Measurements from ENCODE around the gene CDC14B.
"Not testable (repeated sequence)": the region's sequence is repeated elsewhere in the genome, so short reads cannot be mapped to it uniquely, and the experiment has no call there.

The CDC14B gene

DNA sequence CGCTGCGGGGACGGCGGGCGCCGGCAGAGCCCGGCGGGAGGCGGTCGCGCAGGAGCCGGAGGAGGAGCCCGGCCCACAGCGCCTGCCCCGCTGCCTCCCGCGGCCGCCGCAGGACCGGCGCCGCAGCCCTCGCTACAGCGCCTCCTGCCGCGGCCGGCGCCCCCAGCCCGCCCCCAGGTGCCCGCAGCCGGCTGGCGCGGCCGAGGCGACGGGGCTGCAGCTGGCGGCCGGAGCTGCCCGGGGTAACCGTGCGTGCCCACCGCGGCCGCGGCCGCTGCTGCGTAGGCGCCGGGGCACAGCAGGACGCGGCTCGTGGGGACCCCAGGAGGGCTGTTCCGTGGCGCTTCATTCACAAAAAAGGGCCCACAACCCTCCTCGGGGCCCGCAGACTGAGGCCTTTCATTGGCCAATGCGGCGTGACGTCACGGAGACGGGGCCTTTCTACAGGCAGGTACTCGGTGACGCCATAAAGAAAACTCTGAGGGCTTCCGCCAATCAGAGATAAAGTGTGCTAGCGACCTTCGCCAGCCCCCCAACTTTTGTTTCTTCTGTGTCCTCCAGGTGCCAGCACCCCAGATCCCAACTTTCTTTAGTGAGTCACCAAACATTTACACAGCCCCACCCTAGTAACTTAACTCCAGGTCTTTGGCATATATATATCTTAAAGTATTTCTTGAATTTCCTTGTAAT, at the start of gene CDC14B:
TSS of gene CDC14B (minus strand) at position 353 of the 690 bp plus-strand sequence. CDS start 465 bp downstream, outside the sequence.
- peak; percentile 91 for DNase-seq

DNA sequence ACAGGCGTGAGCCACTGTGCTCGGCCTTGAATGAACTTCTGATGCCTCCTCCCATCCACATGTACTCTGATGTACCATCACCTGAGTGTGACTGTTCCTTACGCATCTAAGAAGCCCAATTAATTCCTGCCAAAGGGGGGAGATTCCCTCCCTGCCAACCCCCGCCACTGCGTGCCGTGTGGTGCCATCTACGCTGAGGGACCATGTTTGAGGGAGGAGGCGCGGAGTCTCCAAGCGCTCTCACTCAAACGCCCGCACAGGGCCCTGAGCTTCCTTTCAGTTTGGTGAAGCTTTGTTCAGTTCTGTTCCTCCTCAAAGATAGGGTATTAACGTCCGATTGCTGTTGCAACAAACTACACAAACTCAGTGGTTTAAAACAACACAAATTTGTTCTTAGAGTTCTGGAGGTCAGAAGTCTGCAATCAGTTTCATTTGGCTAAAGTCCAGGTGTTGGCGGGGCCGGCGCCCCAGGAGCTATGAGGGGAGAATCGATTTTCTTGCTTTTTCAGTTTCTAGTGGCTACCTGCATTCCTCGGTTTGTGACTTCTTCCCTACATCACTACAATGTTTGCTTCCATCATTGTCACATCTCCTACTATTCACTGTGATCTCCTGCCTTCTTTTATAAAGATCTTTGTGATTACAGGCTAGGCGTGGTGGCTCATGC, 49.4 kb upstream of the CDC14B start:
- DNase-seq: no peak

DNA sequence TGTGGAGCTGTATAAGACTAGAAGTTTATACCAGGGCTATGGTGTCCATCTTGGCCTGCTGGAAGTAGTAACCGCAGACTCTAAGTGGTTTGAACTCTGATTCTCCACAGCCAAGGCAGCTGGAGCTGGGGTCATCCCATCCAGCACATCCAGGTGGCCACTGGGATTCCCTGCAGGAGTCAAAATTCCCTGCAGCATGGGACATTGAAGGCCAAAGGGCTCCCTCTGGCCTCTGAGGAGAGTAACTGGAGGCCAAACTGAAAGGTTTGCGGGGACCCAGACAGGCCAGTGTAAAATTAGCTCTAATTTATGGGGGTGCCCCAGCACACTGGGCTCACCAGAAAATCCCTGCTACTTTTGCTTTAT, 47.7 kb upstream of the CDC14B start:
- DNase-seq: no peak

DNA sequence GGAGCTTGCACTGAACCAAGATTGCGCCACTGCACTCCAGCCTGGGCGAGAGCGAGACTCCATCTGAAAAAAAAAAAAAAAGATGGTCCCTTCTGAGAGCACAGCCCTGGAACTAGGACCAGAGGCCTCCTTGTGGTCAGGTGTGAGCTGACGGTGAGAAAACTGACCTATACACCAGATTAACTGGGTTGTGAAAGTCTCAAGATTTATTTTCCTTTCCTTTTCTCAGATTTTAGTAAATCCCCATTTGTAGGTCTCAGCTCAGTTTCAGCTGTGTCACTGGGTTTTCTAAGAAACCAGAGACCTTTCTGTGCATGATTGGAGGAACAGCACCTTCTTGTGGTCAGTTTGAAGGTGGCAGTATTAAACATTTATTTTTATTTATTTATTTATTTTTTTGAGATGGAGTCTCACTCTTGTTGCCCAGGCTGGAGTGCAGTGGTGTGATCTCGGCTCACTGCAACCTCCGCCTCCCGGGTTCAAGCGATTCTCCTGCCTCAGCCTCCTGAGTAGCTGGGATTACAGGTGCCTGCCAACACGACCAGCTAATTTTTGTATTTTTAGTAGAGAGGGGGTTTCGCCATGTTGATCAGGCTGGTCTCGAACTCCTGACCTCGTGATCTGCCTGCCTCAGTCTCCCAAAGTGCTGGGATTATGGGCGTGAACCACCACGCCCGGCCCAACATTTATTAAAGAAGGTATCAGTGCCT, 47.2 kb upstream of the CDC14B start:
- DNase-seq: not testable (repeated sequence)

DNA sequence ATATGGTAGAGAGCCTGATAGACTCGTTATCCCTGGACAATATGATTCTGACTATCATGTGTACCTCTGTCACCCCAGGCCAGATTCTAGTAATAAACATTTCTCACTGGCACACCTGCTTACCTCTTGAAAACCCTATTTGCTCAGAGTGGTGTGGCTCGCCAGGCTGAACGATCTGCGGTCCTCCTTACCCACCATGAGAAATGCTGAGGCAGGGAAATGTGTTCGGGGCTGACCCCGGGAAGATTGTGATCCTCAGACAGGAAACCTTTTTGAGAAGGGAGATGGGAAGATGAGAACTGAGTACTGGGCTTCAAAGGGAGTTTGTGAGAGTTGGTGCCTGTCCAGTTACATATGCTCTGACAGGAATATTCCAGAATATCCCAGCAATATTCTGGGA, 46.1 kb upstream of the CDC14B start:
- DNase-seq: no peak

DNA sequence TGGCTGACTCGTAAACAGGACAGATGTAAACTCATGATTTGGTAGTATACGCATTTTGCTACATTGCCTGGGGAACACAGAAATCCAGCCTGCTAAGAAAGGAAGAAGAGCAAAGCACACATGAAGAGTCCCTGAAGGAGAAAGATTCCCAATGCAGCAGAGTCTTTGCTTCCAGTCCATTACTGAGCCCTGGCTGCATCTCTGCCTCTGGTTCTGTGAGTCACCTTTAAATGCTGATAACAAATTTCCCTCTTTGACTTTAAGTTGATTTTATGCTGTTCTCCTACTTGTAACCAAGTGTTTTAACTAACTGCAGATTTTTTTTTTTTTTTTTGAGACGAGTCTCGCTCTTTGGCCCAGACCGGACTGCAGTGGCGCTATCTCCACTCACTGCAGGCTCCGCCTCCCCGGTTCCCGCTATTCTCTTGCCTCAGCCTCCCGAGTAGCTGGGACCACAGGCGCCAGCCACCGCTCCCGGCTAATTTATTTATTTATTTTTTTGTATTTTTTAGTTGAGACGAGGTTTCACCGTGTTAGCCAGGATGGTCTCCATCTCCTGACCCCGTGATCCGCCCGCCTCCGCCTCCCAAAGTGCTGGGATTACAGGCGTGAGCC, 44.0 kb upstream of the CDC14B start:
- no peak for DNase-seq

DNA sequence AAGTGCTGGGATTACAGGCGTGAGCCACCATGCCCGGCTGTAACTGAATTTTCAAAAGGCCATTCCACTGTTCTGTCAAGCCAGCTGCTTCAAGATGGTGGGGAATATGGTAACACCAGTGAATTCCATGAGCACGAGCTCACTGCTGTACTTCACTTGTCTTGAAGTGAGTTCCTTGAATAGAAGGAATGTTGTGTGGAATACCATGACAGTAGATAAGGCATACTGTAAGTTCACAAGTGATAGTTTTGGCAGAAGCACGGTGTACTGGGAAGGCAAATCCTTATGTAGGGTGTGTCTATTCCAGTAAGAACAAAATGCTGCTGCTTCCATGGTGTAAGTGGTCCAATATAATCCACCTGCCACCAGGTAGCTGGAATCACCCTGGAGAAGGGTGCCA, 42.1 kb upstream of the CDC14B start:
- DNase-seq: no peak

DNA sequence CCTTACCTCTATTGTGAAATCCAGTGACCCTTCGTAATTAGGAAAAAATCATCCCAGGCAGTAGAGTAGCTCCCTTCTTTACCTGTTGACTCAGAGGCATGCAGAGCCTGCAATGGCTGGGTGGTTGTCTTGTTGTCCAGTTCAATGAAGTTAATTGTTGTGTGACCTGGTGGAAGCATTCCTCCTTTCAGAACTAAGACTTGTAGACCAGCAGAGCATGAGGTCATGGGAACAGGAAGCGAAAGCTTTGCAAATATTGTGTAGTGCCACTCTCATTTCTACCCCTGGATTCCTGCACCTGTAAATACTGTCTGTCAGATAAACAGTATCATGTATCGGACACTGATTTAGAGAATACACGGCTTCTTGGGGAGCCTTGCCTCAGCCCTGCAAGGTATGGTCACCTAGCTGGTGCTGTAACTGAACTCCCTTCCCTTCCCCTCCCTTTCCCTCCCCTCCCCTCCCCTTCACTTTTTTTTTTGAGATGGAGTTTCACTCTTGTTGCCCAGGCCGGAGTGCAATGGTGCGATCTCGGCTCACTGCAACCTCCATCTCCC, 41.1 kb upstream of the CDC14B start:
- no peak for DNase-seq

DNA sequence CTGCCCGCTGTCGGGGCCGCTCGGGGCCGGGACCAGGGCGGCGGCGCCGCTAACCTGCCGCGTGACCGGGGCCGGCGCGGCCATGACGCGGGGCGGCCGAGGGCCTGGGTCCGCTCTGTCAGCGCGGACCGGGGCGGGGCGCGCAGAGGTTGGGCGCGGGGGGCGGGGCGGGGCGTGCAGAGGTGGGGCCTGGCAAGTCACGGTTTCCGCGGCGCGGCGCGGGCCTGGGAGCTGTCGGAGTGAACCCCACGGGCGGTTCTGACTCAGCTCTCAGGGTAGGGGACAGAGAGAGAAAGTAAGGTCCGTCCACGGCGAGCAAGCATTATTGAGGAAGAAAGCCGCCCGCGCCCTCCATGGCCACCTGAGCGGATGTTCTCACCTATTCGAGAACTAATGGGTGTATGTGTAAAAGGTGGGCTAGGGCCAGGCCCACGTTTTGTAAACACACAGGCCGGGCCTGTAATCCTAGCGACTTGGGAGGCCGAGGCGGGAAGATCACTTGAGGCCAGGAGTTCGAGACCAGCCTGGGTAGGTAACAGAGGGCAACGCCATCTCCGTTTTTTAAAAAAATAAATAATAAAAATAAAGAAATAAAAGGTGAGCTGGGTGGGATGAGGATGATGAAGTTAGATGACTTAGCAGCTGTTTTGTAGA, 35.7 kb upstream of the CDC14B start, which contains the start of gene PRXL2C:
TSS of gene PRXL2C (minus strand) at position 120 of the 654 bp plus-strand sequence. CDS start at position 84, 36 bp downstream.
- DNase-seq: peak; percentile 54

DNA sequence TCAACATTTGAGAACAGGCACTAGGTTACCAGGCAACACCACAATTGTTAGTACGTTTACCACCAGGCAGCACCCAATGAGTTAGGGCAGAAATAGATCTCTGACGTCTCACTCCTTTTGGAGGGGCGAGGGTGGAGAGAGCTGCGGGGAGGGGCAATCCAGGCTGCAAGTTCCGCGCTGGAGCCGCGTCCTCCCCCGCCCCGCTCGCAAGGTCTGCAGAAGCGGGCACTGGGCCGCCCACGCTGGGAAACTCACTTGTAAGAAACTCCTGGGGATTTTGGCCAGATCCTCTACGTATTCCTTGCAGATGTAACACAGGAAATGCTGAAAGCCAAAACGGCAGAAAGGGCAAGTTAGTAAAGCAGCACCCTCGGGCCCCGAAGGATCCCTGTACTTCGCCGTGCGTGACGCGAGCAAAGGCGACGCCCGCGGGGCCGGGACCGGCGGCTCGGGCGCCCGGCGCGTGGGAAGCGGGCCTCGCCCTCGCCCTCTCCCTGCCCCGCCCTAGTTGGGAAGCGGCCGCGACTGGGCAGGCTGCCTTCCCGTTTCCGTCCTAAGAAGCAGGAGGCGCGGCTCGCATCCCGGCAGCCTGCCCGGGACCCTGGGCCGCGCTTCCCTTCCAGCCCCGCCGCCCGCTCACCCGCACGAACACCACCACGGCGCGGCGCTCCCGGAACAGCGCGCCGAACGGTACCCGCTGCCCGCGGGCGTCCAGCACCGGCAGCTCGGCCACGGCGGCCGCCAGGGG, 35.0 kb upstream of the CDC14B start:
- DNase-seq: peak; percentile 69

DNA sequence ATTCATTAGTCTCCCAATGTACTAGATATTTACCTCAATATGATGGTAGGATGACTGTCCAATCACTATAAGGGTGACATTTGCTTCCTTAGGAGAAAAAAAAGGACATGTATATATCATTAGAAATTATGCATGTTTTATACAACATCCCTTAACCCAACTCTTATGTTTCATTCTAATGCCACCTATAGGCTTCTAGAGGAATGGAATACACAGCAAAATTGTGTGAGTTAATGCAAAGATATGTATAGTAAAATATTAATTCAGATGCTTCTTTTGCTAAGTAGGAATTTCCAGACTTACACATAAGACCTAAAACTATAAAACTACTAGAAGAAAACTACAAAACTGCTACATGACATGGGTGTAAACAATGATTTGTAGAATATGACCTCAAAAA, 32.0 kb upstream of the CDC14B start:
- DNase-seq: peak; percentile 2

DNA sequence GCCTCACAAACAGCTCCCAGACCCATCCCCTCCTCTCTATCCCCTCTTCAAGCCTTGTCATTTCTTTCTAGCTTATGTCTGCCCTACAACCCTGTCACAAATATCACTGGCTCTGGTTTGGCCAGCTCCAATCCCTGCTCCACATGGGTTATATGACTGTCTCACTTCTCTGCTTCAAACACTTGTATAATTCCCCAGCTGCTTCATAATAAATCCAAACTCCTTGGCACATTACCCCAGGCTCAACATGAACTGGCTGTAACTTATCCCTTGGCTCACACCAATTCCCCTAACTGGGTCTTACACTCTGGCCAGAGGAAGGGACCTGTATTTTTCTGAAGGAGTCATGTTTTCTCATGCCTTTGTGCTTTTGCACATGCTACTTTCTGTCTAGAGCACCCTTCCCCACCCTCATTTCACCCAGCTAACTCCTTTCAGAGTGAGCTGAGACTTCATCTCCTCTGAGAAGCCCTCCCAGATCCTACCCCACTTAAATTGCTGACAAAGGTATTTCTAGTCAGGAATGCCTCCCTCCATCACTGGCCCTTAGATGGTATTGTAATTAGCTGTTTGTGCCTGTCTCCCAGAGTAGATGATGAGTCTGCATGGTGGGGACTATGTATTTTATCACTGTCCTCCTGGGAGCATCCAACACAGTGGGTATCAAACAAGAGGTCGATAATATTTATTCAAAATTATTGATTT, 30.1 kb upstream of the CDC14B start:
- DNase-seq: no peak

DNA sequence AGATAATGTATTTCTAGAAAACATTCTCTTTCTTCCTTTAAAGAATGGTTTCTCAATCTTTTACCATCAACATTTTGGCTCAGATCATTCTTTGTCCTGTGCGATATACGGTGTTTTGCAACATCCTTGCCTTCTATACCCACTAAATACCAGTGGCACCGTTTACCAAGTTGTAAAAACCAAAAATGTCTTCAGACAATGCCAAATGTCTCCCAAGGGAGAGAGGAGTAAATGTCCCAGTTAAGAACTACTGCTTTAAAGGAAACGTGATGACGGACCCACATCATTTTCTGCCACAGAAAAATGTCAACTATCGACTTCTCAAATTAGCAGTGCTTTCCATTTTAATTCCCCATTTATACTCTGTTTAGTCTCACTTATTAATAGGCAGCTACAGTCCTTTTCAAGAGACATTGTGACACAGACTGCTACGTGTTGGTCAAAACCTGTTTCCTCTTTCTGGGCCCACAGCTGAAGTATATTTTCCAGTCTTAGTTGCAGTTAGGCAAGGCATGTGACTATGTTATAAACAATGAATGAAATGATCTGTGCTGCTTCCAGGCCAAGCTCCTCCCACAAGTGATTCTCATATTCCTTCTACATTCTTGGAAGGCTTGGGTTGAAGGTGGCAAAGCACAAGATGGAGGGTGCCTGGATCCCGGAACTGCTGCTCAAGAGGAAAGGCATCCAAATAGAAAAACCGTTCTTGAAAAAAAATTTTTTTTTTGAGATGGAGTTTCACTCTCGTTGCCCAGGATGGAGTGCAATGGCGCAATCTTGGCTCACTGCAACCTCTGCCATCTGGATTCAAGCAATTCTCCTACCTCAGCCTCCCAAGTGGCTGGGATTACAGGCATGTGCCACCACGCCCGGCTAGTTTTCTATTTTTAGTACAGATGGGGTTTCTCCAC, 26.7 kb upstream of the CDC14B start:
- DNase-seq: no peak

DNA sequence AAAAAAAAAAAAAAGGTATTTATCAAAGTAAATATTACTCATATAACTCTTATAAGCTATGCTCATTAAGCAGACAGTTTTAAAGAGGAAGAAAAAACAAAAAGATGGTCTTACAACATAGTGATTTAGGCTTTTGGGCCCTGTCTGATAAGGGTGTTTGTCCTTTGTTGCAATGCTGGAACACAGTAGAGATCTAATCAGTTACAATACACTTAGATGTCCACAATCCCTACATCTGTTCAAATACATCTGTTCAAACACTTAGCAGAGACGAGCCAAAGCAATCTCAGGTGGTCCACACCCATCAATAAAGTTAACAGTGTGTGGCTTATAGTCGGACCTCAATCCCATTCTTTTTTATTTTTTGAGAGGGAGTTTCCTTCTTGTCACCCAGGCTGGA, 24.5 kb upstream of the CDC14B start:
- no peak for DNase-seq

DNA sequence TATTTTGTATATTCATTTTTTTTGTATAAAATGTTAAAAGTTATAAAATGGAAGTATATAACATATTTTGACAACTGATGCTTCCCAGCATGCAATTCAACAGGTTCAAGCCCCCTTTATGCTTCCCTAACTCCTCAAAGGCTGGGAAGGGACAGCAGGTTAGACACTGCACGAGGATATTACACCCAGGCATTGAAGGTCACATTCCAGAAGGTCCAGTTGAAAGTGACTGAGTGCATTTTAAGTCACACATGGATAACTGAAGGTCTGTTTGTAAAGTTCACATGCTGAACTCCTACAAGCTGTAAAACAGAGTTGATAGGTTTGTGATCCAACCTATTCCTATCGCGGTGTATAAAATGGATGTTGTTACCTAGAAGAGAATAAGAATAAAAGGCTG, 21.9 kb upstream of the CDC14B start:
- no peak for DNase-seq

DNA sequence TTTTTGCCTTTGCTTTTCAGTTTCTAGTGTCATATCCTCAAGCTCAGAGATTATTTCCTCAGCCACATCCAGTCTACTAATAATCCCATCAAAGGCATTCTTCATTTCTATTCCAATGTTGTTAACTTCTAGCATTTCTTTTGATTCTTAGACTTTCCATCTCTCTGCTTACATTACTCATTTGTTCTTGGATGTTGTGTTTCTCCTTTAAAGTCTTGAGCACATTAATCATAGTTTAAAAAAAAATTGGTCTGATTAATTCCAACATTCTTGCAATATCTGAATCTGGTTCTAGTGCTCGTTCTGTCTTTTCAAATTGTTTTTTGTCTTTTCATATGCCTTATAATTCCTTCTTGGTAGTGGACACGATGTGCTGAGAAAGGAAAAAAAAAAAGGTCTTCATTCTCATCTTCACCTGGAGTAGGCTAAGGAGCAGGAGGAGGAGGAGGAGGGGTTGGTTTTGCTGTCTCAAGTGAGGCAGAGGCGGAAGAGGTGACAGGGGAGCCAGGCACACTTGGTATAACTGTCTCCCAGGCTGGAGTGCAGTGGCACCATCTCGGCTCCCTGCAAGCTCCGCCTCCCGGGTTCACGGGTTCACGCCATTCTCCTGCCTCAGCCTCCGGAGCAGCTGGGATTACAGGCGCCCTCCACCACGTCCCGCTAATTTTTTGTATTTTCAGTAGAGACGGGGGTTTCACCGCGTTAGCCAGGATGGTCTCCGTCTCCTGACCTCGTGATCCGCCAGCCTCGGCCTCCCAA, 19.1 kb upstream of the CDC14B start:
- DNase-seq: no peak

DNA sequence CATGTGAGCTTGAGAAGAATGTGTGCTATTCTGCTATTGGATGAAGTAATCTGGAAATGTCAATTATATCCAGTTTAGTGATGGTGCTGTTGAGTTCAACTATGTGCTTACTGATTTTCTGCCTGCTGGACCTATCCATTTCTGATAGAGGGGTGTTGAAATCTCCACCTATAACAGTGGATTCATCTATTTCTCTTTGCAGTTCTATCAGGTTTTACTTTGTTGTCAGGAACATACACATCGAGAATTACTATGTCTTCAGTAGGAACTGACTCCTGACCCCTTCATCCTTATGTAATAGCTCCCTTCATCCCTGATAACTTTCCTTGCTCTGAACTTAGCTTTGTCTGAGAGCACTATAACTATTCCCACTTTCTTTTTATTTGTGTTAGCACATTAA, 16.7 kb upstream of the CDC14B start:
- no peak for DNase-seq

DNA sequence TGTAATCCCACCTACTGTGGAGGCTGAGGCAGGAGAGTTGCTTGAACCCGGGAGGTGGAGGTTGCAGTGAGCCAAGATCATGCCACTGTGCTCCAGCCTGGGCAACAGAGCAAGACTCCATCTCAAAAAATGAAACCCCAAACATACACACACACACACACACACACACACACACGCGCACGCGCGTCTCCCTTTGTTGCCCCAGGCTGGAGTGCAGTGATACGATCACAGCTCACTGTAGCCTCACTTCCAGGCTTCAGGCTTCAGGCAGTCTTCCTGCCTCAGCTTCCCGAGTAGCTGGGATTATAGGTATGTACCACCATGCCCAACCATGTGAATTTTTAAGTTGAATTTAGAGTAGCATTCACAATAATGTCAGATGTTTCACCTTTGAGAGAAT, 13.9 kb upstream of the CDC14B start:
- not testable (repeated sequence) for DNase-seq

DNA sequence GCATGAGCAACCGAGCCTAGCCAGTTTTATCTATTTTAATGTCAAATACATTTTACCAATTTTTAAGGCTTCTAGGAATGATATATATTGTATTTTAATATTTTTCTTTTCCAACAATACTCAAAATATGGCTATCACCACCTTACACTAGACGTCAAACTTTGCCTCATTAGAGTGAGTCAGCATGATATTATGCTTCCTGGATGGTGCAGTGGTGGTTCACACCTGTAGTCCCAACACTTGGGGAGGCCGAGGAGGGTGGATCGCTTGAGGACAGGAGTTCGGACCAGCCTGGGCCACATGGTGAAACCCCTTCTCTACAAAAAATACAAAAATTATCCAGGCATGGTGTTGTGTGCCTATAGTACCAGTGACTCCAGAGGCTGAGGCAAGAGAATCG, 7.3 kb upstream of the CDC14B start:
- DNase-seq: no peak

Measured in NCI-H1105 (cell line).